GM23248 (cell line): ENCODE results near the gene CTIF.

Experiments
- EZH2 ChIP-seq: fragments of 200-600 bp; sonication (generic); IDR thresholded peaks from 2 replicates; pipeline ENCODE4 v1.6.1; 2018; ENCODE audit warnings: antibody characterized with exemption, mild to moderate bottlenecking; ENCODE audit not compliant: insufficient read depth, poor library complexity, severe bottlenecking
- EZH2phosphoT487 ChIP-seq: fragments of 200-600 bp; sonication (generic); IDR thresholded peaks from 2 replicates; pipeline ENCODE4 v1.6.1; 2018; ENCODE audit warnings: antibody characterized with exemption, moderate library complexity, mild to moderate bottlenecking, low read depth; ENCODE audit not compliant: insufficient read depth

- TF ChIP-seq EZH2phosphoT487 (no peak), EZH2 (no peak)
These were observed 253.3 kb downstream of the CTIF start for GRCh38 chr18:48792141-48792540.
